Measurements from ENCODE around the gene CSKMT. TPM values are rescaled to one million over a fixed set of nuclear protein-coding genes. Genes with fewer than 3 reads are reported as not detected.

CSKMT gene
- polyA plus RNA-seq, 1 experiment = 6.6 TPM

DNA sequence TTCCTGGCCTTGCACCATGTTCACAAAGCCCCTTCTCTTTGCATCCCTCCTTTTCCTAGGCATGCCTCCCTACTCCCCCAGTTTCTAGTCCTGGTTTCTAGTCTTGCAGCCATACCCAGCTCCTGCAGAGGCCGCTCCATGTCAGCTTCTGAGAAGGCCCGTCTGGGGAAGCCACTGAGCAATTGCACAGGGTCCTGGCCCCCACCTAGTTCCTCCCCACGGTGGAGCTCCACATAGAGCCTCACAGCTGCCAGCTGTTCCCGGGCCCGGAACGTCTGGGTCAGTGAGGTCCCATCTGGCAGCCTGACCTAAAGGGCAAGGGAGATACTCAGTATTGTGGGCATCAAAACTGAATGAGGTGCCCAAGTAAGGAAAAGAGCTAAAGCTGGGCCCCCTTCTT lies 11.6 kb downstream of the CSKMT start:
- Histone ChIP-seq H3K27me3 (ENCODE audit: control insufficient read depth, insufficient read depth, low read length) (no peaks in the 10 kb centered on the region), H3K4me3 (ENCODE audit: low read depth, low read length) (no peak overlapping the region), H3K36me3 (ENCODE audit: control insufficient read depth, insufficient read depth, low read length) (peaks cover 13% of the 10 kb centered on the region)
- POLR2A ChIA-PET = no interaction called here
- CTCF ChIA-PET = interaction anchor here (1.4 to 1.7 kb wide), 2 partner anchors 12 to 18 kb away, joined by 5 to 6 read pairs; partner anchors contain the start of gene LRRN4CL
- TF ChIP-seq, protein P1, sequence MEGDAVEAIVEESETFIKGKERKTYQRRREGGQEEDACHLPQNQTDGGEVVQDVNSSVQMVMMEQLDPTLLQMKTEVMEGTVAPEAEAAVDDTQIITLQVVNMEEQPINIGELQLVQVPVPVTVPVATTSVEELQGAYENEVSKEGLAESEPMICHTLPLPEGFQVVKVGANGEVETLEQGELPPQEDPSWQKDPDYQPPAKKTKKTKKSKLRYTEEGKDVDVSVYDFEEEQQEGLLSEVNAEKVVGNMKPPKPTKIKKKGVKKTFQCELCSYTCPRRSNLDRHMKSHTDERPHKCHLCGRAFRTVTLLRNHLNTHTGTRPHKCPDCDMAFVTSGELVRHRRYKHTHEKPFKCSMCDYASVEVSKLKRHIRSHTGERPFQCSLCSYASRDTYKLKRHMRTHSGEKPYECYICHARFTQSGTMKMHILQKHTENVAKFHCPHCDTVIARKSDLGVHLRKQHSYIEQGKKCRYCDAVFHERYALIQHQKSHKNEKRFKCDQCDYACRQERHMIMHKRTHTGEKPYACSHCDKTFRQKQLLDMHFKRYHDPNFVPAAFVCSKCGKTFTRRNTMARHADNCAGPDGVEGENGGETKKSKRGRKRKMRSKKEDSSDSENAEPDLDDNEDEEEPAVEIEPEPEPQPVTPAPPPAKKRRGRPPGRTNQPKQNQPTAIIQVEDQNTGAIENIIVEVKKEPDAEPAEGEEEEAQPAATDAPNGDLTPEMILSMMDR (IDR thresholded peaks at IDR 0.05; ENCODE audit: insufficient read depth, low read depth, low read length) = no peak
- DNase-seq (ENCODE audit: low read depth) = no peak

DNA sequence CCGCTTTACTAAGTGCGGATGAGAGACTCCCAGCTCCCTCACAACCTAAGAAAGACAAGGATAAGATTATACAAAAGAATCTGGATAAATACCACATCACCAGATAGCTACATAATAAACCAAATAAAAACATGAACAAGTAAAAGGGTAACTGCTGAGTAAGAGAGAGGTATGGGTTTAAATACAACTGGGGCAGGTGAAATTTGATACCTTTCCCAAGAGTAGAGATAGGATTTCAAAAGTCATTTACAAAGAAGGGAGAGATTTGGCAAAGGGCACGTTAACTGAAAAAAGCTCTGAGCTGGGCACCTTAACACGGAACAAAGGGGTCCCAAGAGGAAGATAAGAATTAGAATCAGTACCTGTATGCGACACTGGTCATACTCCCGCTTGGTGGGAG lies 12.0 kb downstream of the CSKMT start:
- ChIA-PET POLR2A (no interaction called here), CTCF (interaction anchor here (1.4 to 1.7 kb wide), 2 partner anchors 12 to 18 kb away, joined by 5 to 6 read pairs; partner anchors contain the start of gene LRRN4CL)
- H3K27me3 ChIP-seq (ENCODE audit: control insufficient read depth, insufficient read depth, low read length) = no peaks in the 10 kb centered on the region
- no peak for DNase-seq (ENCODE audit: low read depth)
- peaks cover 13% of the 10 kb centered on the region for H3K36me3 ChIP-seq (ENCODE audit: control insufficient read depth, insufficient read depth, low read length)
- H3K4me3 ChIP-seq (ENCODE audit: low read depth, low read length) = no peak overlapping the region
- TF ChIP-seq, protein P1 (IDR thresholded peaks at IDR 0.05; ENCODE audit: insufficient read depth, low read depth, low read length) = no peak

DNA sequence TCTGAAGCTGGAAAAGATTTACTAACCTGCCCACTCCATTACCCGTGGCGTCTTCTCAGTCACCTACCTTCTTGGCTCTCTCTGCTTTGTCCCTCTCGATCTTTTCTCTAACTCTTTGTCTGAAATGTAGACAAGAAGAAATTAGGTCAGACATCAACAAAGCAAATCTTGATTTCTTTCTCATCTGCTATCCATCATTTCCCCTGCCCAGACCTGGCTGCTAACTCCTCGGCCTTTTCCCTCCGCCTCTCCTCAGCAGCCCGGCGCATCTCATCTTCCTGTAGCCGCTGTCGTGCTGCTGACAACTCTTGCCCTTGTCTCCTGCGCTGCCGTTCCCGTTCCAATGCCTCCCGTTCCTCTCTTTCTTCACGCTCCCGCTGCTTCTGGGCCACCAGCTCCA lies 12.6 kb downstream of the CSKMT start:
- Histone ChIP-seq H3K27me3 (ENCODE audit: control insufficient read depth, insufficient read depth, low read length) (no peaks in the 10 kb centered on the region), H3K36me3 (ENCODE audit: control insufficient read depth, insufficient read depth, low read length) (peaks cover 13% of the 10 kb centered on the region), H3K4me3 (ENCODE audit: low read depth, low read length) (peak overlapping the region; percentile 74; the same call in 1 of the 2 replicates)
- CTCF ChIA-PET = interaction anchor here (1.7 kb wide), 1 partner anchor 11 kb away, joined by 5 read pairs; the partner anchor contains the start of gene LRRN4CL
- no peak for DNase-seq (ENCODE audit: low read depth)
- TF ChIP-seq, protein P1 (IDR thresholded peaks at IDR 0.05; ENCODE audit: insufficient read depth, low read depth, low read length) = no peak
- POLR2A ChIA-PET = no interaction called here

DNA sequence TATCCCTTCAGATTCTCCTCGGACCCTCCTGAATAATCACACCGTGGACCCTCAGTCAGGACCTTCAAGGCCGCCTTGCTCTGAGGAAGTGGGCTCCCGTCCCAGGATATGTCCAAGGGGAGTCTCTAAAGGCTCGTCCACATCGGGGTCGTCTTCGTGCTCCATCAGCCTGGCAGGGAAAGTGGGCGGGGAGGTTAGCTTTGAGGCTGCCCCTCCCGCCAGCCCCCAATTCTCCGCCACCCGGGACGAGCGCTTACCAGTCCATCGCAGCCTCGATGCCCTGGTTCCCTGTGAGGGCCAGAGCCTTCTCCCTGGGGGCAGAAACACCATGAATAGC lies 13.3 kb downstream of the CSKMT start:
- TF ChIP-seq, protein P1 (IDR thresholded peaks at IDR 0.05; ENCODE audit: insufficient read depth, low read depth, low read length) = no peak
- H3K27me3 ChIP-seq (ENCODE audit: control insufficient read depth, insufficient read depth, low read length) = no peaks in the 10 kb centered on the region
- no peak for DNase-seq (ENCODE audit: low read depth)
- POLR2A ChIA-PET = no interaction called here
- peak overlapping the region; percentile 74 for H3K4me3 ChIP-seq (ENCODE audit: low read depth, low read length)
- CTCF ChIA-PET = interaction anchor here (0.7 to 1.0 kb wide), 2 partner anchors 16 to 29 kb away, joined by 3 to 4 read pairs; partner anchors contain the start of genes BSCL2 and GNG3
- H3K36me3 ChIP-seq (ENCODE audit: control insufficient read depth, insufficient read depth, low read length) = peaks cover 13% of the 10 kb centered on the region

DNA sequence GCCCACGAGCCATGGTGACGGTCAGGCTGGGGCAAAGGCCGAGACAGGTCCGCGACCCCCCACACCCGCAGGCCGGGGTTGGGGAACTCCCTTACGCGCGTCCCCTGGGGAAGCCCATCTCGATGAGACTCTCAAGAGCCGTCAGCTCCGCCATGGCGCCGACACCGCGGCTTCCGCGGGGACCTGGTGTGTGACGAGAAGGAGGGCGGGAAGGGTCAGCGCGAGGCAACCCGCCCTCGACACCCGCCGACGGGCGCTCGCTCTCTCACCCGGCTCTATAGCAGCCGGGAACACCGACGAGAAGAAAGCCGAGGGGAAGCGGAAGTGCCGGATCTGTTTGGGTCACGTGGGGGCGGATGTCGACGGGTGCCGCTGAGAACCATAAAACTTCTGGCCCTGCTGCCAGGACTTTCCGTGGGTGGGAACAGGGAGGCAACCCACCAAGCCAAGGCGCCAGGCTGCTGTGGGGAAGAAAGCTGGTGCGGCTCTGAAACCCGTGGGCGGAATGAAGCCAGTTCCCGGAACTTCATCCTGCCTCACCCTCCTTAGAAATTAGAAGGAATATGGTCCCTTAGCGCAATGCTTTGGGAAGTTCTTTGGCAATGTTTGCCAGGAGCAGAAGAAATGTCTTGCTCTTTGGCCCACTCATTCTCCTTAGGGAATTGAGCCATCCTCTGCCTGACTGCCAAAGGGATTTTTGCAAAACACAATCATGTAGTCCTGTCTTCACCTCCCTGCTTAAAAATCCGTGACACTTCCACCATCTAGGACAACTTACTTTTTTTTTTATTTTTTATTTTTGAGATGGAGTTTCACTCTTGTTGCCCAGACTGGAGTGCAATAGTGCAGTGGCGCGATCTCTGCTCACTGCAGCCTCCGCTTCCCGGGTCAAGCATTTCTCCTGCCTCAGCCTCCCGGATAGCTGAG lies 13.9 kb downstream of the CSKMT start, which contains the start of gene UBXN1:
UBXN1 (minus strand) TSS at position 304 of the 927 bp plus-strand sequence; CDS start at position 154, 150 bp downstream.
- DNase-seq (ENCODE audit: low read depth) = no peak
- TF ChIP-seq, protein P1 (IDR thresholded peaks at IDR 0.05; ENCODE audit: insufficient read depth, low read depth, low read length) = no peak
- ChIA-PET POLR2A (interaction anchor here (0.6 kb wide), 3 partner anchors 13 to 187 kb away, joined by 3 to 7 read pairs (median 5); no protein-coding TSS in a partner anchor), CTCF (interaction anchor here (0.7 to 3.3 kb wide), 7 partner anchors 11 to 67 kb away, joined by 3 to 40 read pairs (median 5); partner anchors contain the start of genes BSCL2, C11orf98, CSKMT and EML3)
- Histone ChIP-seq H3K27me3 (ENCODE audit: control insufficient read depth, insufficient read depth, low read length) (no peaks in the 10 kb centered on the region), H3K36me3 (ENCODE audit: control insufficient read depth, insufficient read depth, low read length) (peaks cover 11% of the 10 kb centered on the region), H3K4me3 (ENCODE audit: low read depth, low read length) (peak within 1 kb of the TSS; percentile 74)

Data from BJ (cell line).